NCI-H1436 (cell line): ENCODE measurements around the gene INHBC.
"Not testable (repeated sequence)": the region's sequence is repeated elsewhere in the genome, so short reads cannot be mapped to it uniquely, and the experiment has no call there.

Experiments
- DNase-seq: peaks from one replicate; lab custom pipeline; 2025; lab: John Stamatoyannopoulos, UW

Gene INHBC

GRCh38 chr12:57434517-57435223 is at the start of gene INHBC:
TSS of gene INHBC (plus strand) at chr12:57434784. CDS start at chr12:57434887, 103 bp downstream.
- DNase-seq: no peak

GRCh38 chr12:57385586-57385985 is 49.0 kb upstream of the INHBC start:
- no peak for DNase-seq

- no peak for DNase-seq
Observed at GRCh38 chr12:57386187-57386720, 48.3 kb upstream of the INHBC start.

- DNase-seq: no peak
Observed at GRCh38 chr12:57388425-57388824, 46.2 kb upstream of the INHBC start.

GRCh38 chr12:57389033-57389432 is 45.6 kb upstream of the INHBC start:
- no peak for DNase-seq

- no peak for DNase-seq
Observed at GRCh38 chr12:57390174-57390573, 44.4 kb upstream of the INHBC start.

GRCh38 chr12:57395121-57395520 is 39.5 kb upstream of the INHBC start:
- no peak for DNase-seq

GRCh38 chr12:57397441-57397840 is 37.1 kb upstream of the INHBC start:
- no peak for DNase-seq

GRCh38 chr12:57399718-57400463 is 34.7 kb upstream of the INHBC start:
- DNase-seq: not testable (repeated sequence)

- DNase-seq: no peak
Observed at GRCh38 chr12:57401165-57401564, 33.4 kb upstream of the INHBC start.

GRCh38 chr12:57402156-57402555 is 32.4 kb upstream of the INHBC start:
- DNase-seq: not testable (repeated sequence)

GRCh38 chr12:57404966-57405640 is 29.5 kb upstream of the INHBC start:
- no peak for DNase-seq

- DNase-seq: no peak
Observed at GRCh38 chr12:57410534-57410933, 24.1 kb upstream of the INHBC start.

- DNase-seq: not testable (repeated sequence)
Observed at GRCh38 chr12:57414160-57414559, 20.4 kb upstream of the INHBC start.

- no peak for DNase-seq
Observed at GRCh38 chr12:57415088-57415487, 19.5 kb upstream of the INHBC start.

GRCh38 chr12:57416039-57416996 is 18.3 kb upstream of the INHBC start:
- DNase-seq: no peak

GRCh38 chr12:57418255-57418654 is 16.3 kb upstream of the INHBC start:
- DNase-seq: no peak

GRCh38 chr12:57419495-57419894 is 15.1 kb upstream of the INHBC start:
- DNase-seq: no peak

GRCh38 chr12:57420482-57420881 is 14.1 kb upstream of the INHBC start:
- no peak for DNase-seq

- not testable (repeated sequence) for DNase-seq
Observed at GRCh38 chr12:57426948-57427347, 7.6 kb upstream of the INHBC start.

GRCh38 chr12:57428965-57429364 is 5.6 kb upstream of the INHBC start:
- DNase-seq: no peak
